Thyroid gland (tissue), 4 donors: ENCODE data around the gene TOGARAM2.

Source experiments
- POLR2A ChIP-seq, 2 donors: fragments of 450-650 bp; IDR thresholded peaks; one replicate each; pipeline ENCODE4 v1.6.1; 2017; ENCODE audit warnings: antibody characterized with exemption in 2 of 2, mild to moderate bottlenecking in 2 of 2, moderate library complexity in 1 of 2
- TF ChIP-seq, protein P1 (sequence below), 6 experiments: fragments of 200-600 bp in 3 of 6; fragments of 450-650 bp in 3 of 6; sonication (generic) in 3 of 6; IDR thresholded peaks; one replicate each; pipeline ENCODE4 v1.5.1; 2016 to 2019; ENCODE audit warnings: antibody characterized with exemption in 6 of 6, mild to moderate bottlenecking in 2 of 6, inconsistent platforms in 1 of 6, moderate library complexity in 1 of 6

- TF ChIP-seq, protein P1, sequence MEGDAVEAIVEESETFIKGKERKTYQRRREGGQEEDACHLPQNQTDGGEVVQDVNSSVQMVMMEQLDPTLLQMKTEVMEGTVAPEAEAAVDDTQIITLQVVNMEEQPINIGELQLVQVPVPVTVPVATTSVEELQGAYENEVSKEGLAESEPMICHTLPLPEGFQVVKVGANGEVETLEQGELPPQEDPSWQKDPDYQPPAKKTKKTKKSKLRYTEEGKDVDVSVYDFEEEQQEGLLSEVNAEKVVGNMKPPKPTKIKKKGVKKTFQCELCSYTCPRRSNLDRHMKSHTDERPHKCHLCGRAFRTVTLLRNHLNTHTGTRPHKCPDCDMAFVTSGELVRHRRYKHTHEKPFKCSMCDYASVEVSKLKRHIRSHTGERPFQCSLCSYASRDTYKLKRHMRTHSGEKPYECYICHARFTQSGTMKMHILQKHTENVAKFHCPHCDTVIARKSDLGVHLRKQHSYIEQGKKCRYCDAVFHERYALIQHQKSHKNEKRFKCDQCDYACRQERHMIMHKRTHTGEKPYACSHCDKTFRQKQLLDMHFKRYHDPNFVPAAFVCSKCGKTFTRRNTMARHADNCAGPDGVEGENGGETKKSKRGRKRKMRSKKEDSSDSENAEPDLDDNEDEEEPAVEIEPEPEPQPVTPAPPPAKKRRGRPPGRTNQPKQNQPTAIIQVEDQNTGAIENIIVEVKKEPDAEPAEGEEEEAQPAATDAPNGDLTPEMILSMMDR (IDR thresholded peaks at IDR 0.05) = no peak
- TF ChIP-seq POLR2A (IDR thresholded peaks at IDR 0.05) = no peak
Measured at GRCh38 chr2:29047083-29047845, 66.2 kb downstream of the TOGARAM2 start.
